ENCODE data around the gene PRKCB.
"Not testable (repeated sequence)": the region's sequence is repeated elsewhere in the genome, so short reads cannot be mapped to it uniquely, and the experiment has no call there.

Gene PRKCB

DNA sequence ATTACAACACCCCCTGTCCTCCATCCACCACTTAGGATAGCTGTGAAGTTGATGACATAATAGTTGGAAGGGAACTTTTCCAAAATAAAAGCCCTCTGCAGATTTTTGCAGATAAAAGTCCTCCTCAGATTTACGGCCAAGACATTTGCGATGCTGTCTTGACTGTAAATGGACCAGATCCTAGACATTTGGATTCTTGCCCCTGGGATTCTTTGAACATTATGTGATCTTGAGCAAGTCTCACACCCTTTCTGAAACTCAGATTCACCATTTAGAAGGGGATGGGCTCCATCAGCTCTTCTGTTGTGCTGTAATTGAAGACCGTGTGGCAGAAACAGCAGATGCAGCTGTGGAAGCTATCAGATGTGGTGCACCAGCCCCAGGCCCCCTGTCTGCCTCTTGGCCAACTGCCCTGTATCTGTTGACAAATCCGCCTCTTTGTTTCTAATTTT is 266.5 kb downstream of the PRKCB start:
- no peak for TF ChIP-seq CTCF (IDR thresholded peaks at IDR 0.05; ENCODE audit: low read depth, low read length, missing control alignments)
- no peak overlapping the region for H3K4me3 ChIP-seq (ENCODE audit: low read depth, low read length)
- DNase-seq (ENCODE audit: low read depth), result no peak

- not testable (repeated sequence) for DNase-seq (ENCODE audit: low read depth)
Measured at GRCh38 chr16:24105471-24105870, 269.7 kb downstream of the PRKCB start.

GRCh38 chr16:24108090-24108489 is 272.3 kb downstream of the PRKCB start:
- not testable (repeated sequence) for H3K4me3 ChIP-seq (ENCODE audit: low read depth, low read length); DNase-seq (ENCODE audit: low read depth)

More at GRCh38 chr16:24105471-24105870, 269.7 kb downstream of the PRKCB start:
- H3K4me3 ChIP-seq (ENCODE audit: low read depth, low read length), result not testable (repeated sequence)

GRCh38 chr16:24111724-24112302 is 276.0 kb downstream of the PRKCB start:
- DNase-seq (ENCODE audit: low read depth), result no peak
- TF ChIP-seq CTCF (IDR thresholded peaks at IDR 0.05; ENCODE audit: low read depth, low read length, missing control alignments), result no peak
- no peak overlapping the region for H3K4me3 ChIP-seq (ENCODE audit: low read depth, low read length)

DNA sequence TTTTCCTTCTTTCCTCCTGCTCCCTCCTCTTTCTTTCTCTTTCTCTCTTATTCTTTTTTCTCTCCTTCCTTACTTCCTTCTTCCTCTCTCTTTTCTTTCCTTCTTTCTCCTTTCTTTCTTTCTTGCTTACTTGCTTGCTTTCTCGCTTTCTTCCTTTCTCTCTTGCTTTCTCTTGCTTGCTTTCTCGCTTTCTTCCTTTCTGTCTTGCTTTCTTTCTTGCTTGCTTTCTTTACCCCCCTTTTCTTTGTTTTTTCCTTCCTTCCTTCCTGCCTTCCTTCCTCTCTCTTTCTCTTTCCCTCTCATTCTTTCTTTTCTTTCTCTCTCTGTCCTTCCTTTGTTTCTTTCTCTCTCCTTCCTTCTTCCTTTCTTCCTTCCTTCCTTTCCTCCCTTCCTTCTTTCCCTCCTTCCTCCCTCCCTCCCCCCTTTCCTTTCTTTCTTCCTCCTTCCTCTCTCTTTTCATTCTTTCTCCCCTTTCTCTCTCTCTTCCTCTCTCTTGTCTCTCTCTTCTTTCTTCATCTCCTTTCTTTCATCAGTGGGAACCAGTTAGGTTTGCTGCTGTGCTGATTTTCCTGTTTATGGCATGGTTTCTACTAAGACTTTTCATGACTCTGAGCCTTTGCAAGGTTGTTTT is 277.4 kb downstream of the PRKCB start:
- no peak for TF ChIP-seq CTCF (IDR thresholded peaks at IDR 0.05; ENCODE audit: low read depth, low read length, missing control alignments)
- no peak for DNase-seq (ENCODE audit: low read depth)
- no peak overlapping the region for H3K4me3 ChIP-seq (ENCODE audit: low read depth, low read length)

DNA sequence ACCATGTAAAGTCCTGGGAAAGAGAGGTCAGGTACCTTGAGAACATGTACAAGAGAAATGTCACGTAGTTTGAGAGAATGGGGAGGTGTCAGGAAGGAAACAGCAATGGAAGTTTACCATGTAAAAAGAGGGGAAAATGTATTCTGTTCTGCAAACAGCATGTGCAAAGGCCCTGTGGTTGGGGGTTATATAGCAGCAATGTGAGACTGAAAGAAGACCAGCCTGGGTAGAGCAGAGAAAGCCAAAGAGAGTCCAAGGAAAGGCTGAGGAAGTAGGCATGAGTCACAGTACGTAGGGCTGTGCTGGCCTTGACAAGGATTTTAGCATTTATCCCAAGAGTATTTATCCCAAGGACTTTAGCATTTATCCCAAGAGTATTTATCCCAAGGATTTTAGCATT is 279.1 kb downstream of the PRKCB start:
- no peak for TF ChIP-seq CTCF (IDR thresholded peaks at IDR 0.05; ENCODE audit: low read depth, low read length, missing control alignments)
- DNase-seq (ENCODE audit: low read depth), result no peak

DNA sequence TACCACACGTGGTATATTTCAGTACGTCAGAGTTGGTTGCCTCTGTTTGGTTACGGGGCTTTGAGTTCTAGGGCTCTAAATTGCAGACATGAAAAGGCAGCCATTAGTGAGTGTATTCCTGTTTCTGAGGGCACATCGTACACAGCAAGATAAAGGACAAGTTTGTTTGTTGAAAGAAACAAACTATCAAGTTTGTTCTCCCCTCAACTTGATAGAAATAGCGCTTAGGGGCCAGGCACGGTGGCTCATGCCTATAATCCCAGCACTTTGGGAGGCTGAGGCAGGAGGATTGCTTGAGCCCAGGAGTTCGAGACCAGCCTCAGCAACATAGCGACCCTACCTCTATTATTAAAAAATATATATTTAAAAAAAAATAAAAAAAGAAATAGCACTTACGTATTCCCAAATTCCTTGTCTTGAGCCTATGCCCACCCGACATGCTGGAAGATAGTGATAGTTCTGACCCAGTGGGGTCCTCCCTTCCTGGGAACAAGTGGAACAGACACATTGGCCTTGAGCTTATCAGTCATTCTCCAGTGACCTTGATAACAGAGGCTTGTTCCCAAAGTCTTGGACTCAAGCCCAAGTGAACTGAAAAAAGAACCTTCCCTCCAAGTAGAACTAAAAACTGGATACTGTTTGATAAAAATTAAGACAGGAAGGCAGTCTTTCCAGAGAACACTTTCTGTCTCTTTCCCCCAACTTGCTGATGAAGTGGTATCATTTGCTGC is 280.4 kb downstream of the PRKCB start:
- DNase-seq (ENCODE audit: low read depth), result no peak
- H3K4me3 ChIP-seq (ENCODE audit: low read depth, low read length), result no peak overlapping the region
- no peak for TF ChIP-seq CTCF (IDR thresholded peaks at IDR 0.05; ENCODE audit: low read depth, low read length, missing control alignments)

More for the DNA sequence above, 279.1 kb downstream of the PRKCB start:
- H3K4me3 ChIP-seq (ENCODE audit: low read depth, low read length), result no peak overlapping the region

DNA sequence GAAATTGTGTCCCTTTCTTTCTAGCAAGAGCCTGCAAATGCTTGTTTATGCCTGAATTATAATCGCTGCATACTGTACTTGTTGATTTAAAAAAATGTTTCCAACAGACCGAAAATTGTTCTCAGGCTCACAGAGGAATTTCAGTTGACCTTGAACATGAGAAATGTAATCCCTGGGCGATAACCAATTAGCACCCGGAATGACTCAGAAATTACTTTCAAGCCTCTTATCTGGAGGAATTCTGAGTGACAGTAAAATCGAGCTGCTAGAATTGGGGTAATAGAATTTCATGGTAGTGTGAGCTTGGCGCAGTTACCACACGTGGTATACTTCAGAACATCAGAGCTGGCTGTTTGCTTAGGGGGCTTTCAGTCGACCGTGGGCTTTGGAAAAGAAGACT is 281.2 kb downstream of the PRKCB start:
- DNase-seq (ENCODE audit: low read depth), result no peak
- H3K4me3 ChIP-seq (ENCODE audit: low read depth, low read length), result no peak overlapping the region
- no peak for TF ChIP-seq CTCF (IDR thresholded peaks at IDR 0.05; ENCODE audit: low read depth, low read length, missing control alignments)

Data from GM12864 (cell line).